ENCODE data around the gene CTPS2. TPM values are rescaled to one million over a fixed set of nuclear protein-coding genes. Genes with fewer than 3 reads are reported as not detected.

Gene CTPS2
- total RNA-seq, 5 donors from 2014 or later (not counting 1 experiment from before 2014, with no cell fraction given): 5.2 to 6.7 (median 5.7) TPM

DNA sequence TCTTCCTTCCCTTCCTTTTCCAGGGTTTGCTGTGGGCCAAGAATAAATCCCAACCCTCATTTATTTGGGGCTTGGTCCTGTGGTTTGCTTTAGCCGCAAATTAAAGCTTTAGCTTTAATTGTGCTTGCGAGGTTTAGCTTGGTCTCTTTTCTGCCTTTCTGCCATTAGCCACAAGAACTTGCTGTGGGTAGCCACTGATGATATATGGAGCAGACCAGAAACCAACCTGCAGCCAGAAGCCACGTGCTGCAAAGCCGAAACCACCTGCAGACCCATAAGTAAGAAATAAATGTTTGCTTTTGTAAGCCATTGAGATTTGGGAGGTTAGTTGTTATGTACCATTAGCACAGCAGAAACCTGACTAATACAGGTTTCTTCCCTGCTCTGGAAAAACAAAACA lies 152.3 kb downstream of the CTPS2 start:
- no peak for ATAC-seq (replicated peaks in 1 of 4)
- Mint-ChIP-seq H3K4me3 (no peak overlapping the region), H3K27ac (no peak overlapping the region), H3K27me3 (peaks cover 0 to 4% of the 10 kb centered on the region in 2 donors), H3K9me3 (no peaks in the 10 kb centered on the region), H3K4me1 (peaks cover 0 to 12% (median 4%) of the 10 kb centered on the region in 3 donors), H3K36me3 (no peaks in the 10 kb centered on the region)
- Histone ChIP-seq H3K27ac (ENCODE audit: low read length) (no peak overlapping the region), H3K36me3 (ENCODE audit: control insufficient read depth in 2 of 2, extremely low read depth in 1 of 2, insufficient read depth in 1 of 2, low read length in 1 of 2) (no peaks in the 10 kb centered on the region), H3K9me3 (no peaks in the 10 kb centered on the region), H3K4me1 (ENCODE audit: control insufficient read depth in 1 of 2, extremely low read depth in 1 of 2, insufficient read depth in 2 of 2, low read length in 2 of 2) (no peaks in the 10 kb centered on the region), H3K4me3 (ENCODE audit: control insufficient read depth in 1 of 2, extremely low read depth in 1 of 2, low read length in 1 of 2) (no peak overlapping the region), H3K27me3 (replicated peaks in 1 of 2; ENCODE audit: control insufficient read depth in 2 of 2, extremely low read depth in 1 of 2, insufficient read depth in 2 of 2, low read length in 1 of 2) (no peaks in the 10 kb centered on the region)
- WGBS (ENCODE audit: insufficient coverage): no CpG with 5 or more reads among the region's 4 CpGs
- CTCF ChIA-PET: no interaction called here
- POLR2A ChIA-PET: interaction anchor here in 1 of 2 donors (0.5 kb wide), 1 partner anchor 90 kb away, joined by 14 read pairs; no protein-coding TSS in a partner anchor
- no peak for DNase-seq

DNA sequence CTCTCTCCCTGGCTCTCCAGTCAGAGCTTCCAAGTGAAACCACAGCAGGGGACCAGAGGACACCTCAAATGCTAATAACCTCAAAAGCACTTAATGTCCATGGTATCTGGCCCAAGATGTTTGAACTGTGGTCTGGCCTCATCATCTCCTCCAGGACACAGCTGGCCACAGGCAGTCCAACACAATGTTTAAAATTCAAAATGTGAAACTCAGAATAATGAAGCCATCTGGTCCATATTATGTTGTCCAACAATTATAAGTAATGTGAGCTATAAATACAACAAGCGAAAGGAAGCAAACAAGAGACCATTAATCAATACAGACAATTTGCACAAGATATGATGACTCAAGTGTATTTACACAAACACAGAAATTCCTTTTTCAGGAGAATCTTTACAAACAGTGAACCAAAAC lies 153.3 kb downstream of the CTPS2 start:
- WGBS (ENCODE audit: insufficient coverage): no CpG with 5 or more reads among the region's 1 CpG

DNA sequence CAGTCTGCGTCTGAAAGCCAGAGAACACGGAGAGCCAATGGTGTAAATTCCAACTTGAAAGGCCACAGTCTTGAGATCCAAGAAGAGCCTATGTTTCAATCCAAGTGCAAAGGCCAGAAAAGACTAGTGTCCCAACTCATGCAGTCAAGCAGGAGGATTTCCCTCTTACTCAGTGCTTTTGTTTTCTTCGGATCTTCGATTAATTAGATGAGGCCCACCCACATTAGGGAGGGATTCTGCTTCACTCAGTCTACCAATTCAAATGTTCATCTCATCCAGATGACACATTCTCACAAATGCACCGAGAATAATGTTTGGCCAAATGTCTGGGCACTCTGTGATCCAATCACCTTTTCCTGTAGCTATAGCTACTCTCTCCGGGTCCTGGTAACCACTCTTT lies 154.0 kb downstream of the CTPS2 start:
- no peak overlapping the region for H3K4me3 Mint-ChIP-seq
- Histone ChIP-seq H3K4me3 (ENCODE audit: control insufficient read depth in 1 of 2, extremely low read depth in 1 of 2, low read length in 1 of 2) (no peak overlapping the region), H3K36me3 (ENCODE audit: control insufficient read depth in 2 of 2, extremely low read depth in 1 of 2, insufficient read depth in 1 of 2, low read length in 1 of 2) (no peaks in the 10 kb centered on the region), H3K4me1 (ENCODE audit: control insufficient read depth in 1 of 2, extremely low read depth in 1 of 2, insufficient read depth in 2 of 2, low read length in 2 of 2) (no peaks in the 10 kb centered on the region), H3K27ac (ENCODE audit: low read length) (no peak overlapping the region), H3K9me3 (no peaks in the 10 kb centered on the region), H3K27me3 (replicated peaks in 1 of 2; ENCODE audit: control insufficient read depth in 2 of 2, extremely low read depth in 1 of 2, insufficient read depth in 2 of 2, low read length in 1 of 2) (no peaks in the 10 kb centered on the region)
- no peaks in the 10 kb centered on the region for H3K9me3 Mint-ChIP-seq
- ChIA-PET CTCF (interaction anchor here in 1 of 2 donors (0.6 kb wide), 1 partner anchor 163 kb away, joined by 3 read pairs; no protein-coding TSS in a partner anchor), POLR2A (no interaction called here)
- H3K27ac Mint-ChIP-seq: no peak overlapping the region
- 100% methylated on average over 1 of the region's 6 CpGs for WGBS (ENCODE audit: insufficient coverage)
- ATAC-seq (replicated peaks in 1 of 4) (no peak), DNase-seq (no peak)
- H3K36me3 Mint-ChIP-seq: no peaks in the 10 kb centered on the region
- peaks cover 0 to 12% (median 4%) of the 10 kb centered on the region in 3 donors for H3K4me1 Mint-ChIP-seq
- peaks cover 0 to 4% of the 10 kb centered on the region in 2 donors for H3K27me3 Mint-ChIP-seq

More for the DNA sequence above, 153.3 kb downstream of the CTPS2 start:
- Histone ChIP-seq H3K27ac (ENCODE audit: low read length) (no peak overlapping the region), H3K4me1 (ENCODE audit: control insufficient read depth in 1 of 2, extremely low read depth in 1 of 2, insufficient read depth in 2 of 2, low read length in 2 of 2) (no peaks in the 10 kb centered on the region), H3K27me3 (replicated peaks in 1 of 2; ENCODE audit: control insufficient read depth in 2 of 2, extremely low read depth in 1 of 2, insufficient read depth in 2 of 2, low read length in 1 of 2) (no peaks in the 10 kb centered on the region), H3K9me3 (no peaks in the 10 kb centered on the region), H3K4me3 (ENCODE audit: control insufficient read depth in 1 of 2, extremely low read depth in 1 of 2, low read length in 1 of 2) (no peak overlapping the region), H3K36me3 (ENCODE audit: control insufficient read depth in 2 of 2, extremely low read depth in 1 of 2, insufficient read depth in 1 of 2, low read length in 1 of 2) (no peaks in the 10 kb centered on the region)
- Mint-ChIP-seq H3K27me3 (peaks cover 0 to 4% of the 10 kb centered on the region in 2 donors), H3K27ac (no peak overlapping the region), H3K4me1 (peaks cover 0 to 12% (median 4%) of the 10 kb centered on the region in 3 donors), H3K4me3 (no peak overlapping the region), H3K36me3 (no peaks in the 10 kb centered on the region), H3K9me3 (no peaks in the 10 kb centered on the region)
- no peak for ATAC-seq (replicated peaks in 1 of 4)
- ChIA-PET CTCF (interaction anchor here in 1 of 2 donors (0.6 kb wide), 1 partner anchor 164 kb away, joined by 3 read pairs; no protein-coding TSS in a partner anchor), POLR2A (interaction anchor here in 1 of 2 donors (0.7 kb wide), 1 partner anchor 66 kb away, joined by 4 read pairs; no protein-coding TSS in a partner anchor)
- no peak for DNase-seq

DNA sequence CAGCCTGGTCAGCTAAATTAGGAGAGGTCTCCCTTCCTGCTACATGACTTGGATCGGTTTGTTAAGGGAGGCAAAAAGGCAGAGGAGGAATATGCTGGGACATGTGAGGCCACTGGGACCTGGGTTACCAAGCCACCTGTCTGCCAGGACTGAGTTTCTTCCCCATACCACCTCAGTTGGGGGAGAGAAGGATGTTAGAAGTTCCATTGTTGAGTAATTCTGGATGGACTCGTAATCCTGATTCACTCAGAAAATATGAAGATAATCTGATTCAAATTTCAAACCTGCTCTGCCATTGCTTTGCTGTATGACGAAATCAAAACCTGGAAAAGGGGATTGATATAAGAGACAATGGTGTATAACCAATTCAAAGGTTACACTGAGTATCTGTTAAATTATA lies 159.9 kb downstream of the CTPS2 start:
- ChIA-PET CTCF (no interaction called here), POLR2A (no interaction called here)
- no peaks in the 10 kb centered on the region for H3K4me1 ChIP-seq (ENCODE audit: control insufficient read depth in 1 of 2, extremely low read depth in 1 of 2, insufficient read depth in 2 of 2, low read length in 2 of 2)
- Mint-ChIP-seq H3K27me3 (peaks cover 0 to 24% of the 10 kb centered on the region in 2 donors), H3K9me3 (no peaks in the 10 kb centered on the region), H3K4me3 (no peak overlapping the region), H3K27ac (no peak overlapping the region), H3K36me3 (no peaks in the 10 kb centered on the region), H3K4me1 (peaks cover 0 to 6% (median 3%) of the 10 kb centered on the region in 3 donors)
- DNase-seq: no peak
- H3K4me3 ChIP-seq (ENCODE audit: control insufficient read depth in 1 of 2, extremely low read depth in 1 of 2, low read length in 1 of 2): no peak overlapping the region
- H3K27ac ChIP-seq (ENCODE audit: low read length): no peak overlapping the region
- no peaks in the 10 kb centered on the region for H3K36me3 ChIP-seq (ENCODE audit: control insufficient read depth in 2 of 2, extremely low read depth in 1 of 2, insufficient read depth in 1 of 2, low read length in 1 of 2)
- no CpG with 5 or more reads among the region's 3 CpGs for WGBS (ENCODE audit: insufficient coverage)
- no peak for ATAC-seq (replicated peaks in 1 of 4)
- H3K27me3 ChIP-seq (replicated peaks in 1 of 2; ENCODE audit: control insufficient read depth in 2 of 2, extremely low read depth in 1 of 2, insufficient read depth in 2 of 2, low read length in 1 of 2): no peaks in the 10 kb centered on the region
- no peaks in the 10 kb centered on the region for H3K9me3 ChIP-seq

DNA sequence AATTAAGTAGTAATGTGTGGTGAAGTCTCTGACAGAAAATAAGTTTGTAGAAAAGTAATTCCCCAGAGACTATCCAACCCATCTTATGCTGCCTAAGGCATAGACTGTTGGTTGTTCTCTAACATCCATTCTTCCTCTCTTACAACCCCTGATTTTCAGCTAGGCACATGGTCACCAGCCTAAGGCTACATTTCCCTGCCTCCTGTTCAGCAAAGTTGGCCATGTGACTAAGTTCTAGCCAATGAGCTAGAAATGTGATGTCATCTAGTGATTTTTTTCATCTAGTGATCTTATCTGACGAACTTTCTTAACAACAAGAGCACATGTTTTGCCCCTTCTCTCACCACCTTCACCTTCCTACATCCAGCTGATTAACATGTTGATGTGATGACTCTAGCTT lies 164.8 kb downstream of the CTPS2 start:
- no peak overlapping the region for H3K27ac ChIP-seq (ENCODE audit: low read length)
- no peak for DNase-seq
- no peaks in the 10 kb centered on the region for H3K36me3 ChIP-seq (ENCODE audit: control insufficient read depth in 2 of 2, extremely low read depth in 1 of 2, insufficient read depth in 1 of 2, low read length in 1 of 2)
- no peaks in the 10 kb centered on the region for H3K27me3 ChIP-seq (replicated peaks in 1 of 2; ENCODE audit: control insufficient read depth in 2 of 2, extremely low read depth in 1 of 2, insufficient read depth in 2 of 2, low read length in 1 of 2)
- no CpG with 5 or more reads among the region's 1 CpG for WGBS (ENCODE audit: insufficient coverage)
- Mint-ChIP-seq H3K9me3 (no peaks in the 10 kb centered on the region), H3K27ac (no peak overlapping the region), H3K27me3 (peaks cover 0 to 23% of the 10 kb centered on the region in 2 donors), H3K36me3 (no peaks in the 10 kb centered on the region), H3K4me1 (peaks cover 0 to 6% (median 3%) of the 10 kb centered on the region in 3 donors), H3K4me3 (no peak overlapping the region)
- CTCF ChIA-PET: no interaction called here
- POLR2A ChIA-PET: no interaction called here
- no peak overlapping the region for H3K4me3 ChIP-seq (ENCODE audit: control insufficient read depth in 1 of 2, extremely low read depth in 1 of 2, low read length in 1 of 2)
- no peaks in the 10 kb centered on the region for H3K9me3 ChIP-seq
- ATAC-seq (replicated peaks in 1 of 4): no peak
- H3K4me1 ChIP-seq (ENCODE audit: control insufficient read depth in 1 of 2, extremely low read depth in 1 of 2, insufficient read depth in 2 of 2, low read length in 2 of 2): no peaks in the 10 kb centered on the region

GRCh38 chrX:16544969-16545368 lies 167.5 kb downstream of the CTPS2 start:
- POLR2A ChIA-PET: no interaction called here
- H3K4me3 Mint-ChIP-seq: no peak overlapping the region
- WGBS (ENCODE audit: insufficient coverage): 67% methylated on average over 2 of the region's 3 CpGs

More at GRCh38 chrX:16544969-16545368, 167.5 kb downstream of the CTPS2 start:
- Histone ChIP-seq H3K36me3 (ENCODE audit: control insufficient read depth in 2 of 2, extremely low read depth in 1 of 2, insufficient read depth in 1 of 2, low read length in 1 of 2) (no peaks in the 10 kb centered on the region), H3K4me1 (ENCODE audit: control insufficient read depth in 1 of 2, extremely low read depth in 1 of 2, insufficient read depth in 2 of 2, low read length in 2 of 2) (no peaks in the 10 kb centered on the region), H3K9me3 (no peaks in the 10 kb centered on the region), H3K4me3 (ENCODE audit: control insufficient read depth in 1 of 2, extremely low read depth in 1 of 2, low read length in 1 of 2) (no peak overlapping the region), H3K27ac (ENCODE audit: low read length) (no peak overlapping the region), H3K27me3 (replicated peaks in 1 of 2; ENCODE audit: control insufficient read depth in 2 of 2, extremely low read depth in 1 of 2, insufficient read depth in 2 of 2, low read length in 1 of 2) (no peaks in the 10 kb centered on the region)
- peaks cover 0 to 6% (median 3%) of the 10 kb centered on the region in 3 donors for H3K4me1 Mint-ChIP-seq
- H3K27ac Mint-ChIP-seq: no peak overlapping the region
- no peak for DNase-seq
- H3K27me3 Mint-ChIP-seq: peaks cover 0 to 14% of the 10 kb centered on the region in 2 donors
- H3K9me3 Mint-ChIP-seq: peaks cover 0 to 4% (median 0%) of the 10 kb centered on the region in 3 donors
- no peaks in the 10 kb centered on the region for H3K36me3 Mint-ChIP-seq
- CTCF ChIA-PET: no interaction called here
- no peak for ATAC-seq (replicated peaks in 1 of 4)

Measured in T-cell (primary cell).